NCI-H748 treated with DMSO at 0.1 percent for 48 hours (cell line): ENCODE results near the gene KIAA1958.
"Not testable (repeated sequence)": the region's sequence is repeated elsewhere in the genome, so short reads cannot be mapped to it uniquely, and the experiment has no call there.

Source experiments
- DNase-seq: peaks from one replicate; lab custom pipeline; 2025; lab: John Stamatoyannopoulos, UW

The KIAA1958 gene

GRCh38 chr9:112555844-112556482 lies 69.3 kb downstream of the KIAA1958 start:
- DNase-seq, result no peak

GRCh38 chr9:112556497-112557442 lies 70.1 kb downstream of the KIAA1958 start:
- DNase-seq, result no peak

- no peak for DNase-seq
Measured at GRCh38 chr9:112558476-112558875, 71.8 kb downstream of the KIAA1958 start.

- no peak for DNase-seq
Measured at GRCh38 chr9:112558978-112559377, 72.4 kb downstream of the KIAA1958 start.

- DNase-seq, result no peak
Measured at GRCh38 chr9:112559629-112560413, 73.2 kb downstream of the KIAA1958 start.

GRCh38 chr9:112562235-112562958 lies 75.8 kb downstream of the KIAA1958 start:
- DNase-seq, result no peak

- DNase-seq, result no peak
Measured at GRCh38 chr9:112569186-112569585, 82.6 kb downstream of the KIAA1958 start.

GRCh38 chr9:112570671-112571167 lies 84.1 kb downstream of the KIAA1958 start:
- DNase-seq, result no peak

- DNase-seq, result no peak
Measured at GRCh38 chr9:112571624-112572355, 85.2 kb downstream of the KIAA1958 start.

GRCh38 chr9:112572416-112572815 lies 85.8 kb downstream of the KIAA1958 start:
- no peak for DNase-seq

GRCh38 chr9:112574008-112574407 lies 87.4 kb downstream of the KIAA1958 start:
- DNase-seq, result no peak

- no peak for DNase-seq
Measured at GRCh38 chr9:112575107-112575506, 88.5 kb downstream of the KIAA1958 start.

GRCh38 chr9:112581469-112582176 lies 95.0 kb downstream of the KIAA1958 start:
- DNase-seq, result no peak

GRCh38 chr9:112582371-112583262 lies 96.0 kb downstream of the KIAA1958 start:
- DNase-seq, result no peak

GRCh38 chr9:112586599-112587155 lies 100.0 kb downstream of the KIAA1958 start:
- no peak for DNase-seq

GRCh38 chr9:112591875-112592274 lies 105.2 kb downstream of the KIAA1958 start:
- not testable (repeated sequence) for DNase-seq

GRCh38 chr9:112599732-112600131 lies 113.1 kb downstream of the KIAA1958 start:
- DNase-seq, result no peak

GRCh38 chr9:112601636-112602035 lies 115.0 kb downstream of the KIAA1958 start:
- DNase-seq, result no peak

GRCh38 chr9:112604790-112605189 lies 118.2 kb downstream of the KIAA1958 start:
- no peak for DNase-seq
